ENCODE results near the gene PHC2. TPM values are rescaled to one million over a fixed set of nuclear protein-coding genes. Genes with fewer than 3 reads are reported as not detected.

The PHC2 gene
- total RNA-seq, 1 donor from 2014 or later: 155 TPM

- H3K9me3 Mint-ChIP-seq: no peaks in the 10 kb centered on the region
- peak overlapping the region; percentile 81 for H3K4me3 Mint-ChIP-seq
- no peaks in the 10 kb centered on the region for H3K36me3 Mint-ChIP-seq (ENCODE audit: low read depth)
- peak overlapping the region; percentile 97 for H3K27ac Mint-ChIP-seq (ENCODE audit: unreplicated experiment)
- DNase-seq (ENCODE audit: low read depth, low spot score): no peak
- no peaks in the 10 kb centered on the region for H3K27me3 Mint-ChIP-seq (ENCODE audit: low read depth)
- TF ChIP-seq CTCF (conservative IDR thresholded peaks at IDR 0.05): no peak
- peaks cover 84% of the 10 kb centered on the region for H3K4me1 Mint-ChIP-seq
Observed at GRCh38 chr1:33364565-33364918, 66.4 kb downstream of the PHC2 start.

- no peaks in the 10 kb centered on the region for H3K9me3 Mint-ChIP-seq
- H3K4me1 Mint-ChIP-seq: peaks cover 95% of the 10 kb centered on the region
- no peaks in the 10 kb centered on the region for H3K27me3 Mint-ChIP-seq (ENCODE audit: low read depth)
- peak overlapping the region; percentile 100 for H3K27ac Mint-ChIP-seq (ENCODE audit: unreplicated experiment)
- no peak for TF ChIP-seq CTCF (conservative IDR thresholded peaks at IDR 0.05)
- no peaks in the 10 kb centered on the region for H3K36me3 Mint-ChIP-seq (ENCODE audit: low read depth)
- DNase-seq (ENCODE audit: low read depth, low spot score): peak; percentile 47
- H3K4me3 Mint-ChIP-seq: peak overlapping the region; percentile 81
Observed at GRCh38 chr1:33363470-33363861, 67.4 kb downstream of the PHC2 start.

GRCh38 chr1:33363021-33363420 lies 67.9 kb downstream of the PHC2 start:
- no peaks in the 10 kb centered on the region for H3K27me3 Mint-ChIP-seq (ENCODE audit: low read depth)
- peak overlapping the region; percentile 100 for H3K27ac Mint-ChIP-seq (ENCODE audit: unreplicated experiment)
- DNase-seq (ENCODE audit: low read depth, low spot score): no peak
- no peaks in the 10 kb centered on the region for H3K36me3 Mint-ChIP-seq (ENCODE audit: low read depth)
- peaks cover 98% of the 10 kb centered on the region for H3K4me1 Mint-ChIP-seq
- TF ChIP-seq CTCF (conservative IDR thresholded peaks at IDR 0.05): no peak
- no peaks in the 10 kb centered on the region for H3K9me3 Mint-ChIP-seq
- peak overlapping the region; percentile 81 for H3K4me3 Mint-ChIP-seq

GRCh38 chr1:33361532-33362235 lies 69.2 kb downstream of the PHC2 start:
- DNase-seq (ENCODE audit: low read depth, low spot score): no peak
- peaks cover 94% of the 10 kb centered on the region for H3K4me1 Mint-ChIP-seq
- H3K9me3 Mint-ChIP-seq: no peaks in the 10 kb centered on the region
- TF ChIP-seq CTCF (conservative IDR thresholded peaks at IDR 0.05): no peak
- no peaks in the 10 kb centered on the region for H3K36me3 Mint-ChIP-seq (ENCODE audit: low read depth)
- no peaks in the 10 kb centered on the region for H3K27me3 Mint-ChIP-seq (ENCODE audit: low read depth)
- peak overlapping the region; percentile 90 for H3K27ac Mint-ChIP-seq (ENCODE audit: unreplicated experiment)
- H3K4me3 Mint-ChIP-seq: peak overlapping the region; percentile 28

- H3K27ac Mint-ChIP-seq (ENCODE audit: unreplicated experiment): no peak overlapping the region
- H3K27me3 Mint-ChIP-seq (ENCODE audit: low read depth): no peaks in the 10 kb centered on the region
- TF ChIP-seq CTCF (conservative IDR thresholded peaks at IDR 0.05): no peak
- DNase-seq (ENCODE audit: low read depth, low spot score): no peak
- H3K9me3 Mint-ChIP-seq: no peaks in the 10 kb centered on the region
- H3K4me1 Mint-ChIP-seq: peaks cover 87% of the 10 kb centered on the region
- no peak overlapping the region for H3K4me3 Mint-ChIP-seq
- peaks cover 2% of the 10 kb centered on the region for H3K36me3 Mint-ChIP-seq (ENCODE audit: low read depth)
Observed at GRCh38 chr1:33360367-33360766, 70.5 kb downstream of the PHC2 start.

Data from neural crest cell (in vitro differentiated cells).